Measurements from ENCODE around the gene SSB.
A peak's percentile ranks its signal among the peaks of the same experiment; 100 is the strongest.
"Not testable (repeated sequence)": the region's sequence is repeated elsewhere in the genome, so short reads cannot be mapped to it uniquely, and the experiment has no call there.

The SSB gene

DNA sequence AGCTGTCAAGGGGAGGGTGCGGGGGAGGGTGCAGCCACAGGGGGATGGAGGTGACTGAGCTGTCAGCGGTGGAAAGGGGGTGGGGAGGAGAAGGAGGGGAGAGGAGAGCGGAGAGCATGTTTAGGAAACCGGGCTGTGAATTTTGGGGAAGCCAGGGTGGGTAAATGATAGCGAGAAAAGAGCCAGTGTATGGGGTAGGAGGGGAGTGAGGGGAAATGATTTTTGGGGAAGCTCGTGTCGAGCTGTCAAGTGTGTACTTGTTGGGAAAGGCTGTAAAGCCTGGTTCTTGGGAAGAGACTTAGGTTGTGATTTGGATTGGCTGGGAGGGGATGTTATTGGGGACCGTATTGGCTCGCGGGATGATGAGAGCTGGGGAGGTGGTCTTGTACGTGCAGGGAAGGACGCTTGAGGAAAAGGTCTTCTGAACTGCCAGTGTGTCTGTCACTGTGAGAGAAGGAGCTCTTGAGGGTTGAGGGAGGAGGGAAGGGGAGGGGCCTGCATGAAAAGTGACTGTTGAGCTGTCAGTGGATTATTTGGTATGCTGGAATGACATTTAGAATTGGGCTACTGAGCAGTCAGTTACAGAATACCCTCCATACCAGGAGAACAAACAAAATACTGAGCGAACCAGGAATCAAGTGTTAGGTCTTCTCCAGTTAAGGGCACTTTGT, 29.6 kb downstream of the SSB start:
- DNase-seq (ENCODE audit: low read depth, low spot score) = peak; percentile 14

DNA sequence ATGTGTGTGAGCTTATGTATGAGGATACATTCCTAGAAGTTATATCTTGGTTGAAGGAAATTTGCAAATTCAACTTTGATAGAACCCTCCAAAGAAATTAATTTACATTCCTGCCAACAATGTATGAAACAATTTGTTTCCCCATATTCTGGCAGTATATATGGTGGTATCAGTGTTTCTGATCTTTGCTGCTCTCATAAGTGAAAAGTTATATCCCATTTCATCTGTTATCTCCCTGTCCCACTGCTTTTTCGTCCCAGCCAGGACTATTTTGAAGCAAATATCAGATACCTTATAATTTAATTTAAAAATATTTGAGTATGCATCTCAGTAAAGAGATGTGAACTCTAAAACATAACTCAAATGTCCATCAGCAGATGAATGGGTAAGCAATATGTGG, 35.7 kb downstream of the SSB start:
- DNase-seq (ENCODE audit: low read depth, low spot score) = no peak

DNA sequence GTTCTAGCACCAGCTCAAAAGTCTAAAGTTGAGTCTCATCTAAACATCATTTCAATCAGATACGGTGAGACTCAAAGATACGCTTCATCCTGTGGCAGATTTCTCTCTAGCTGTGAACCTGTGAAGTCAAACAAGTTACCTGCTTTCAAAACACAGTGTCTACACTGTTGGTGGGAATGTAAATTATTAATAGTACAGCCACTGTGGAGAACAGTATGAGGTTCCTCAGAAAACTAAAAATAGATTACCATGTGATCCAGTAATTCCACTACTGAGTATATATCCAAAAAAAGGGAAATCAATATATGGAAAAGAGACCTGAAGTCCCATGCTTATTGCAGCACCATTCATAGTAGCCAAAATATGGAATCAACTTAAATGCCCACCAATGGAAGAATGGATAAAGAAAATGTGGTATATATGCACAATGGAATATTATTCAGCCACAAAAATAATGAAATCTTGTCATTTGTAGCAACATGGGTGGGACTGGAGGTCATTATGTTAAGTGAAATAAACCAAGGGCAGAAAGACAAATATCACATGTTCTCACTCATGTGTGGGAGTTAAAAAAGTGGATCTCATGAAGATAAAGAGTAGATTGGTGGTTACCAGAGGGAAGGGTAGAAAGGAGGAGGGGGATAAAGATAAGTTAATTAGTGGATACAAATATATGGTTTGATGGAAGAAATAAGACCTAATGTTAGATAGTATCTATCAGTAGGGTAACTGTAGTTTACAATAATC, 40.2 kb downstream of the SSB start:
- no peak for DNase-seq (ENCODE audit: low read depth, low spot score)

GRCh38 chr2:169839954-169840746, 41.5 kb downstream of the SSB start:
- no peak for DNase-seq (ENCODE audit: low read depth, low spot score)

DNA sequence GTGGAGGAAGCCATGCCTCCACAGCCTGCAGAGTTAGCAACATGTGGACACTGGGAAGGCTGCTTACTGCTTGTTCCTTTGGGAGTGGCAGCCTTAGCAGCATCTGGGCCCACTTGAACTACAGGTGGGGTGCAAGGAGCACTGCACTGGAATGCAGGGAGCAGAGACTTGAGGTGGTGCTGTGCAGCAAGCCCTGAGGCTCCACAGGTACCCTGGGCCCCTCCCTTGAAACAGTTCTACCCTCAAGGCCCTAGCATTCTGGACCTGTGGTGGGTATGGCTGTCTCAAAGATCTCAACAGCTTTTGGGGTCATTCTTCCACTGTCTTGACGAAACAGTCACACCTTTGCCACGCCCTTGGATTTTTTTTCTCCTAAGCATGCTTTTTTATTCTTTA, 42.1 kb downstream of the SSB start:
- no peak for DNase-seq (ENCODE audit: low read depth, low spot score)

- not testable (repeated sequence) for DNase-seq (ENCODE audit: low read depth, low spot score)
These were observed 43.0 kb downstream of the SSB start for GRCh38 chr2:169841625-169842024.

DNA sequence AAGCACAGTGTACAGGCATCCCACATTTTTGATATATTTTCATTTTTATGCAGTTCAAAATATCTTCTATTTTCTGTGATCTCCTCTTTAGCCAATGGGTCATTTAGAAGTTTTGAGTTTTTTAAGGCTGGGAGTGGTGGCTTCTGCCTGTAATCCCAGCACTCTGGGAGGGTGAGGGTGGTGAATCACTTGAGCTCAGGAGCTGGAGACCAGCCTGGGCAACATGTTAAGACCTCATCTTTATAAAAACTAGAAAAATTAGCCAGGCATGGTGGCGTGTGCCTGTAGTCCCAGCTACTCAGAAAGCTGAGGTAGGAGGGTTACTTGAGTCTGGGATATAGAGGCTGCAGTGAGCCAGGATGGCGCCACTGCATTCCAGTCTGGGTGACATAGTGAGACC, 46.3 kb downstream of the SSB start:
- no peak for DNase-seq (ENCODE audit: low read depth, low spot score)

- not testable (repeated sequence) for DNase-seq (ENCODE audit: low read depth, low spot score)
These were observed 50.5 kb downstream of the SSB start for GRCh38 chr2:169848959-169849693.

- no peak for DNase-seq (ENCODE audit: low read depth, low spot score)
These were observed 51.0 kb downstream of the SSB start for GRCh38 chr2:169849710-169850109.

DNA sequence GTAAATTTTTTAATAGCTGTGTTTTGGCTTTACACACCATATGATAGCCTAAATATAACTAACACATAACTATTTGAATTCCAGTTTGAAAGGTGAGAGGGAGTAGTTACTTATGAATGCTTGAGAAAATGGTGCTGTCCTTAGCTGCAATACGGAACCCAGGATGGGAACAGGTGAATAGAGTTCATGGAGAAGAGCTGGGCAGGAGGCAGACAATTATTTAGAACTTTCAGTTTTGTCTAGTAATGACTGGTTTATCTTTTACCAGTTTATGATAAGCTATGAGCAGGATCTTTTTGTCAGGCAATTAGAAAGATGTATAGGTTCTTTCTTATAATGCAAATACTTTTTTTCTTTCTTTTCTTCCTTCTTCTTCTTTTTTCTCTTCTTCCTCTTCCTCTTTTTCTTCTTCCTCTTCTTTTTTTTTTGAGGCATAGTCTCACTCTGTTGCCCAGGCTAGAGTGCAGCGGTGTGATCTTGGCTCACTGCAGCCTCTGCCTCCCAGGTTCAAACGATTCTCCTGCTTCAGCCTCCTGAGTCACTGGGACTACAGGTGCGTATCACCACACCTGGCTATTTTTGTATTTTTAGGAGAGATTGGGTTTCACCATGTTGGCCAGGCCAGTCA, 54.5 kb downstream of the SSB start:
- DNase-seq (ENCODE audit: low read depth, low spot score) = no peak

DNA sequence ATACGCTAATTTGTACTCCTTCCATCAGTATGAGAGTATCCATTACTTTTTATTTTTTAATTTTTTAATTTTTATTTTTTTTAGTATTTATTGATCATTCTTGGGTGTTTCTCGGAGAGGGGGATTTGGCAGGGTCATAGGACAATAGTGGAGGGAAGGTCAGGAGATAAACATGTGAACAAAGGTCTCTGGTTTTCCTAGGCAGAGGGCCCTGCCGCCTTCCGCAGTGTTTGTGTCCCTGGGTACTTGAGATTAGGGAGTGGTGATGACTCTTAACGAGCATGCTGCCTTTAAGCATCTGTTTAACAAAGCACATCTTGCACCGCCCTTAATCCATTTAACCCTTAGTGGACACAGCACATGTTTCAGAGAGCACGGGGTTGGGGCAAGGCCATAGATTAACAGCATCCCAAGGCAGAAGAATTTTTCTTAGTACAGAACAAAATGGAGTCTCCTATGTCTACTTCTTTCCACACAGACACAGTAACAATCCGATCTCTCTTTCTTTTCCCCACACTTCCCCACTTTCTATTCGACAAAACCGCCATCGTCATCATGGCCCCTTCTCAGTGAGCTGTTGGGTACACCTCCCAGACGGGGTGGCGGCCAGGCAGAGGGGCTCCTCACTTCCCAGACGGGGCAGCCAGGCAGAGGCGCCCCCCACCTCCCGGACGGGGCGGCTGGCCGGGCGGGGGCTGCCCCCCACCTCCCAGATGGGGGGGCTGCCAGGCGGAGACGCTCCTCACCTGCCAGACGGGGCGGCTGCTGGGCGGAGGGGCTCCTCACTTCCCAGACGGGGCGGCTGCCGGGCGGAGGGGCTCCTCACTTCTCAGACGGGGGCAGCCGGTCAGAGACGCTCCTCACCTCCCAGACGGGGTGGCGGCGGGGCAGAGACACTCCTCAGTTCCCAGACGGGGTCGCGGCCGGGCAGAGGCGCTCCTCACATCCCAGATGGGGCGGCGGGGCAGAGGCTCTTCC, 56.9 kb downstream of the SSB start:
- not testable (repeated sequence) for DNase-seq (ENCODE audit: low read depth, low spot score)

DNA sequence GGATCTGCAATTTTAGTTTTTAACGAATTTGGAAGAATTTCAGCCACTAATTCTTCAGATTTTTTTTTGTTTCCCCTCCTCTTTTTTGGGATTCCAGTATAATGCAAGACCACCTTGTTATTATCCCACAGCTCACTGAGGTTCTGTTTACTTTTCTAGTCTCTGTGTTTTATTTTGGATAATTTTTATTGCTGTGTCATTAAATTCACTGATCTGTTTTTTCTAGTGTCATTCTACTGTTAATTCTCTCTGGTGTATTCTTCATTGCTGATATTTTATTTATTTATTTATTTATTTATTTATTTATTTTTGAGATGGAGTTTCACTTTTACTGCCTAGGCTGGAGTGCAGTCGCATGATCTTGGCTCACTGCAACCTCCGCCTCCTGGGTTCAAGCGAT, 60.8 kb downstream of the SSB start:
- no peak for DNase-seq (ENCODE audit: low read depth, low spot score)

DNA sequence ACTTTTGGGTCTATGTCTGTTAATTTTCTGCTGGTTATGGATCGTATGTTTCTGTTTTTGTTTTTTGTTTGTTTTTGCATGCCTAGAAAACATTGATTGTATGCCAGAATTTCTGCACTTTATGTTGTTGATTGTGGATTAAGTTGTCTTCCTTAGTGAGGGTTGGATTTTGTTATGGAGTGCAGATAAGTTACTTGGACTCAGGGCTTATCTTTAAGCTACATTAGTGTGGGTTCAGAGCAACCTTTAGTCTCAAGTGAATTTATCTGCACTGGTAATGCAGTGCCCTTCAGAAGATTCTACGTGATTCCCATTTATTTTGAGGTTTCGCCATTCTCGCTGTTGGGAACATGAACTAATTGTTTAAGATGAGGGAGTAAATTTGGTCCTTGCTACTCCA, 61.5 kb downstream of the SSB start:
- no peak for DNase-seq (ENCODE audit: low read depth, low spot score)

Data from activated naive CD8-positive, alpha-beta T cell treated with anti-CD3 and anti-CD28 coated beads, Interleukin-2, amount 50 U/mL, for 16 hours (primary cell).